ENCODE results near the gene THAP5. TPM values are rescaled to one million over a fixed set of nuclear protein-coding genes. Genes with fewer than 3 reads are reported as not detected.

The THAP5 gene
- total and polyA plus RNA-seq, 4 donors, result 11.3 to 29.9 (median 15.5) TPM

- no peak for DNase-seq (ENCODE audit: low spot score)
- Histone ChIP-seq H3K27me3 (ENCODE audit: control insufficient read depth in 4 of 4, insufficient read depth in 4 of 4, low read length in 3 of 4) (no peaks in the 10 kb centered on the region), H3K9ac (ENCODE audit: low read depth in 1 of 2, low read length in 2 of 2) (no peak overlapping the region), H3K36me3 (ENCODE audit: control insufficient read depth in 4 of 4, insufficient read depth in 3 of 4, low read depth in 1 of 4, low read length in 3 of 4) (no peaks in the 10 kb centered on the region), H3K4me3 (ENCODE audit: low read depth in 1 of 3, low read length in 3 of 3) (no peak overlapping the region), H3K27ac (ENCODE audit: low read depth in 1 of 2, low read length in 2 of 2) (no peak overlapping the region), H3K4me1 (ENCODE audit: control insufficient read depth in 4 of 4, insufficient read depth in 4 of 4, low read length in 3 of 4) (no peaks in the 10 kb centered on the region), H3K9me3 (ENCODE audit: control insufficient read depth in 4 of 4, low read length in 3 of 4) (no peaks in the 10 kb centered on the region)
- WGBS, result 91% methylated on average over 6 of the region's 6 CpGs
- no peak for TF ChIP-seq FOXA1 (IDR thresholded peaks at IDR 0.05)
- TF ChIP-seq ZBTB33 (IDR thresholded peaks at IDR 0.05), result no peak
- TF ChIP-seq HNF4G (IDR thresholded peaks at IDR 0.05), result no peak
- TF ChIP-seq YY1 (IDR thresholded peaks at IDR 0.05), result no peak
- TF ChIP-seq HNF4A (conservative IDR thresholded peaks at IDR 0.05), result no peak
- TF ChIP-seq, protein P1, sequence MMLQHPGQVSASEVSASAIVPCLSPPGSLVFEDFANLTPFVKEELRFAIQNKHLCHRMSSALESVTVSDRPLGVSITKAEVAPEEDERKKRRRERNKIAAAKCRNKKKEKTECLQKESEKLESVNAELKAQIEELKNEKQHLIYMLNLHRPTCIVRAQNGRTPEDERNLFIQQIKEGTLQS (IDR thresholded peaks at IDR 0.05), result no peak
- TF ChIP-seq JUND (IDR thresholded peaks at IDR 0.05), result no peak
- no peak for TF ChIP-seq NR2F2 (IDR thresholded peaks at IDR 0.05)
- TF ChIP-seq, protein P2, sequence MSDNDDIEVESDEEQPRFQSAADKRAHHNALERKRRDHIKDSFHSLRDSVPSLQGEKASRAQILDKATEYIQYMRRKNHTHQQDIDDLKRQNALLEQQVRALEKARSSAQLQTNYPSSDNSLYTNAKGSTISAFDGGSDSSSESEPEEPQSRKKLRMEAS (IDR thresholded peaks at IDR 0.05), result no peak
- no peak for TF ChIP-seq TAF1 (conservative IDR thresholded peaks at IDR 0.05)
- TF ChIP-seq REST (IDR thresholded peaks at IDR 0.05), result no peak
- TF ChIP-seq RXRA (IDR thresholded peaks at IDR 0.05), result no peak
- TF ChIP-seq GABPA (IDR thresholded peaks at IDR 0.05 in 1 of 2, conservative IDR thresholded peaks at IDR 0.05 in 1 of 2), result no peak
- no peak for TF ChIP-seq SP1 (IDR thresholded peaks at IDR 0.05)
- no peak for TF ChIP-seq RAD21 (IDR thresholded peaks at IDR 0.05)
- no peak for TF ChIP-seq EGR1 (IDR thresholded peaks at IDR 0.05; ENCODE audit: low read depth in 2 of 2)
Measured at GRCh38 chr7:108598914-108599580, 29.5 kb upstream of the THAP5 start.

- 93% methylated on average over 2 of the region's 2 CpGs for WGBS
- no peak overlapping the region for H3K27ac ChIP-seq (ENCODE audit: low read depth in 1 of 2, low read length in 2 of 2)
- TF ChIP-seq FOXA1 (IDR thresholded peaks at IDR 0.05), result no peak
- TF ChIP-seq, protein P1 (IDR thresholded peaks at IDR 0.05), result no peak
- TF ChIP-seq RXRA (IDR thresholded peaks at IDR 0.05), result no peak
- TF ChIP-seq EGR1 (IDR thresholded peaks at IDR 0.05; ENCODE audit: low read depth in 2 of 2), result no peak
- TF ChIP-seq, protein P3, sequence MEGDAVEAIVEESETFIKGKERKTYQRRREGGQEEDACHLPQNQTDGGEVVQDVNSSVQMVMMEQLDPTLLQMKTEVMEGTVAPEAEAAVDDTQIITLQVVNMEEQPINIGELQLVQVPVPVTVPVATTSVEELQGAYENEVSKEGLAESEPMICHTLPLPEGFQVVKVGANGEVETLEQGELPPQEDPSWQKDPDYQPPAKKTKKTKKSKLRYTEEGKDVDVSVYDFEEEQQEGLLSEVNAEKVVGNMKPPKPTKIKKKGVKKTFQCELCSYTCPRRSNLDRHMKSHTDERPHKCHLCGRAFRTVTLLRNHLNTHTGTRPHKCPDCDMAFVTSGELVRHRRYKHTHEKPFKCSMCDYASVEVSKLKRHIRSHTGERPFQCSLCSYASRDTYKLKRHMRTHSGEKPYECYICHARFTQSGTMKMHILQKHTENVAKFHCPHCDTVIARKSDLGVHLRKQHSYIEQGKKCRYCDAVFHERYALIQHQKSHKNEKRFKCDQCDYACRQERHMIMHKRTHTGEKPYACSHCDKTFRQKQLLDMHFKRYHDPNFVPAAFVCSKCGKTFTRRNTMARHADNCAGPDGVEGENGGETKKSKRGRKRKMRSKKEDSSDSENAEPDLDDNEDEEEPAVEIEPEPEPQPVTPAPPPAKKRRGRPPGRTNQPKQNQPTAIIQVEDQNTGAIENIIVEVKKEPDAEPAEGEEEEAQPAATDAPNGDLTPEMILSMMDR (IDR thresholded peaks at IDR 0.05; ENCODE audit: low read depth, low read length, missing input control), result no peak
- no peak for TF ChIP-seq TAF1 (conservative IDR thresholded peaks at IDR 0.05)
- TF ChIP-seq REST (IDR thresholded peaks at IDR 0.05), result no peak
- TF ChIP-seq FOXA2 (IDR thresholded peaks at IDR 0.05), result no peak
- TF ChIP-seq HNF4G (IDR thresholded peaks at IDR 0.05), result no peak
- no peak for TF ChIP-seq HNF4A (conservative IDR thresholded peaks at IDR 0.05)
Measured at GRCh38 chr7:108598153-108598552, 28.6 kb upstream of the THAP5 start.

More at GRCh38 chr7:108598153-108598552, 28.6 kb upstream of the THAP5 start:
- no peaks in the 10 kb centered on the region for H3K27me3 ChIP-seq (ENCODE audit: control insufficient read depth in 4 of 4, insufficient read depth in 4 of 4, low read length in 3 of 4)
- H3K9ac ChIP-seq (ENCODE audit: low read depth in 1 of 2, low read length in 2 of 2), result no peak overlapping the region
- no peaks in the 10 kb centered on the region for H3K9me3 ChIP-seq (ENCODE audit: control insufficient read depth in 4 of 4, low read length in 3 of 4)
- no peak overlapping the region for H3K4me3 ChIP-seq (ENCODE audit: low read depth in 1 of 3, low read length in 3 of 3)
- H3K4me1 ChIP-seq (ENCODE audit: control insufficient read depth in 4 of 4, insufficient read depth in 4 of 4, low read length in 3 of 4), result no peaks in the 10 kb centered on the region
- no peak for DNase-seq (ENCODE audit: low spot score)
- H3K36me3 ChIP-seq (ENCODE audit: control insufficient read depth in 4 of 4, insufficient read depth in 3 of 4, low read depth in 1 of 4, low read length in 3 of 4), result no peaks in the 10 kb centered on the region
